ENCODE data around the gene EME2.

The EME2 gene

GRCh38 chr16:1810106-1810505 lies 37.5 kb downstream of the EME2 start:
- Histone ChIP-seq H4K91ac (ENCODE audit: low read length) (peak overlapping the region; percentile 10), H2BK12ac (ENCODE audit: low read length in 2 of 2) (no peak overlapping the region)

GRCh38 chr16:1810536-1810935 lies 37.9 kb downstream of the EME2 start:
- Histone ChIP-seq H3K23ac (ENCODE audit: low read length in 2 of 2) (no peak overlapping the region), H3K79me1 (replicated peaks; ENCODE audit: low read length, poor library complexity, severe bottlenecking) (peaks cover 22% of the 10 kb centered on the region), H2BK5ac (ENCODE audit: low read depth, low read length, poor library complexity, severe bottlenecking) (no peak overlapping the region), H2AK5ac (ENCODE audit: low read length, severe bottlenecking) (no peak overlapping the region), H3K4me3 (ENCODE audit: insufficient read depth in 1 of 2, low read depth in 1 of 2, low read length in 2 of 2) (no peak overlapping the region), H4K91ac (ENCODE audit: low read length) (no peak overlapping the region), H2BK12ac (ENCODE audit: low read length in 2 of 2) (no peak overlapping the region), H2BK120ac (ENCODE audit: low read depth, low read length) (no peak overlapping the region), H3K4me2 (ENCODE audit: low read length, poor library complexity, severe bottlenecking) (no peak overlapping the region), H3K14ac (ENCODE audit: low read length in 2 of 2) (no peak overlapping the region), H2AFZ (ENCODE audit: low read depth, low read length) (no peak overlapping the region), H3K36me3 (ENCODE audit: control insufficient read depth in 1 of 2, insufficient read depth in 2 of 2, low read depth in 1 of 2, low read length in 2 of 2) (peaks cover 43 to 49% of the 10 kb centered on the region in 2 experiments), H3K9ac (ENCODE audit: low read length) (no peak overlapping the region), H3K9me3 (ENCODE audit: control insufficient read depth, low read length) (no peaks in the 10 kb centered on the region), H3K27me3 (ENCODE audit: control insufficient read depth in 1 of 2, insufficient read depth in 1 of 2, low read length in 2 of 2) (no peaks in the 10 kb centered on the region), H3K27ac (ENCODE audit: low read length, poor library complexity, severe bottlenecking) (no peak overlapping the region), H3K18ac (ENCODE audit: low read depth in 1 of 2, low read length in 2 of 2) (no peak overlapping the region), H4K8ac (ENCODE audit: low read length) (no peak overlapping the region), H3K4ac (ENCODE audit: low read depth in 1 of 2, low read length in 2 of 2) (no peak overlapping the region), H3K4me1 (ENCODE audit: control insufficient read depth, insufficient read depth, low read depth, low read length) (peaks cover 7% of the 10 kb centered on the region), H2BK15ac (ENCODE audit: low read depth, poor library complexity, severe bottlenecking) (no peak overlapping the region)
- WGBS, result 95% methylated on average over 16 of the region's 16 CpGs
- no peak for DNase-seq

More at GRCh38 chr16:1810106-1810505, 37.5 kb downstream of the EME2 start:
- Histone ChIP-seq H4K8ac (ENCODE audit: low read length) (no peak overlapping the region), H3K4ac (ENCODE audit: low read depth in 1 of 2, low read length in 2 of 2) (no peak overlapping the region), H2BK15ac (ENCODE audit: low read depth, poor library complexity, severe bottlenecking) (no peak overlapping the region), H2BK120ac (ENCODE audit: low read depth, low read length) (no peak overlapping the region), H3K18ac (ENCODE audit: low read depth in 1 of 2, low read length in 2 of 2) (no peak overlapping the region), H3K9me3 (ENCODE audit: control insufficient read depth, low read length) (no peaks in the 10 kb centered on the region), H2BK5ac (ENCODE audit: low read depth, low read length, poor library complexity, severe bottlenecking) (no peak overlapping the region), H2AFZ (ENCODE audit: low read depth, low read length) (no peak overlapping the region), H3K36me3 (ENCODE audit: control insufficient read depth in 1 of 2, insufficient read depth in 2 of 2, low read depth in 1 of 2, low read length in 2 of 2) (peaks cover 42 to 46% of the 10 kb centered on the region in 2 experiments), H2AK5ac (ENCODE audit: low read length, severe bottlenecking) (no peak overlapping the region), H3K27me3 (ENCODE audit: control insufficient read depth in 1 of 2, insufficient read depth in 1 of 2, low read length in 2 of 2) (no peaks in the 10 kb centered on the region), H3K79me1 (replicated peaks; ENCODE audit: low read length, poor library complexity, severe bottlenecking) (peaks cover 19% of the 10 kb centered on the region), H3K4me2 (ENCODE audit: low read length, poor library complexity, severe bottlenecking) (no peak overlapping the region), H3K14ac (ENCODE audit: low read length in 2 of 2) (no peak overlapping the region), H3K4me3 (ENCODE audit: insufficient read depth in 1 of 2, low read depth in 1 of 2, low read length in 2 of 2) (no peak overlapping the region), H3K4me1 (ENCODE audit: control insufficient read depth, insufficient read depth, low read depth, low read length) (peaks cover 7% of the 10 kb centered on the region), H3K23ac (ENCODE audit: low read length in 2 of 2) (no peak overlapping the region), H3K9ac (ENCODE audit: low read length) (no peak overlapping the region), H3K27ac (ENCODE audit: low read length, poor library complexity, severe bottlenecking) (no peak overlapping the region)
- 97% methylated on average over 16 of the region's 16 CpGs for WGBS
- DNase-seq, result no peak

- Histone ChIP-seq H3K36me3 (ENCODE audit: control insufficient read depth in 1 of 2, insufficient read depth in 2 of 2, low read depth in 1 of 2, low read length in 2 of 2) (peaks cover 45 to 55% of the 10 kb centered on the region in 2 experiments), H3K27me3 (ENCODE audit: control insufficient read depth in 1 of 2, insufficient read depth in 1 of 2, low read length in 2 of 2) (no peaks in the 10 kb centered on the region), H2BK5ac (ENCODE audit: low read depth, low read length, poor library complexity, severe bottlenecking) (no peak overlapping the region), H3K14ac (ENCODE audit: low read length in 2 of 2) (no peak overlapping the region), H2BK15ac (ENCODE audit: low read depth, poor library complexity, severe bottlenecking) (no peak overlapping the region), H4K8ac (ENCODE audit: low read length) (no peak overlapping the region), H3K27ac (ENCODE audit: low read length, poor library complexity, severe bottlenecking) (no peak overlapping the region), H3K4me1 (ENCODE audit: control insufficient read depth, insufficient read depth, low read depth, low read length) (peaks cover 7% of the 10 kb centered on the region), H2AK5ac (ENCODE audit: low read length, severe bottlenecking) (no peak overlapping the region), H3K23ac (ENCODE audit: low read length in 2 of 2) (no peak overlapping the region), H3K79me1 (replicated peaks; ENCODE audit: low read length, poor library complexity, severe bottlenecking) (peaks cover 26% of the 10 kb centered on the region), H3K18ac (ENCODE audit: low read depth in 1 of 2, low read length in 2 of 2) (no peak overlapping the region), H2BK120ac (ENCODE audit: low read depth, low read length) (no peak overlapping the region), H3K9ac (ENCODE audit: low read length) (no peak overlapping the region), H3K9me3 (ENCODE audit: control insufficient read depth, low read length) (no peaks in the 10 kb centered on the region), H3K4ac (ENCODE audit: low read depth in 1 of 2, low read length in 2 of 2) (no peak overlapping the region), H3K4me3 (ENCODE audit: insufficient read depth in 1 of 2, low read depth in 1 of 2, low read length in 2 of 2) (no peak overlapping the region), H2AFZ (ENCODE audit: low read depth, low read length) (no peak overlapping the region), H4K91ac (ENCODE audit: low read length) (peak overlapping the region; percentile 3), H3K4me2 (ENCODE audit: low read length, poor library complexity, severe bottlenecking) (no peak overlapping the region), H2BK12ac (ENCODE audit: low read length in 2 of 2) (no peak overlapping the region)
- DNase-seq, result peak; percentile 77
- 53% methylated on average over 14 of the region's 17 CpGs for WGBS
Measured at GRCh38 chr16:1812732-1813163, 40.1 kb downstream of the EME2 start.

DNA sequence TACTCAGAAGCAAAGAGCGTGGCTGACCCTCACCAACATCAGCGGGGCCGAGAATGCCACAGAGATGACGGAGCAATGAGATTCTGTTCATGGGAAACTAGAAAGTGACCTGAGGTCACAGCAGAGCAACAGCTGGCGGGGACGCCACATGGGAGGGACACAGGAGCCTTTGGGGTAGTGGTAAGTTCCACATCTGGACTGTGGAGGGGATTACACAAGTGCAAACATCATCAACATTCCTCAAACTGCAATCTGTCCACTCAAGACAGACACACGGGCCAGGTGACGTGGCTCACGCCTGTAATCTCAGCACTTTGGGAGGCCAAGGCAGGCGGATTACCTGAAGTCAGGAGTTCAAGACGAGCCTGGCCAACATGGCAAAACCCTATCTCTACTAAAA lies 42.9 kb downstream of the EME2 start:
- Histone ChIP-seq H3K14ac (ENCODE audit: low read length in 2 of 2) (no peak overlapping the region), H3K27ac (ENCODE audit: low read length, poor library complexity, severe bottlenecking) (no peak overlapping the region), H4K91ac (ENCODE audit: low read length) (no peak overlapping the region), H3K23ac (ENCODE audit: low read length in 2 of 2) (no peak overlapping the region), H3K18ac (ENCODE audit: low read depth in 1 of 2, low read length in 2 of 2) (no peak overlapping the region), H2BK12ac (ENCODE audit: low read length in 2 of 2) (no peak overlapping the region), H2BK120ac (ENCODE audit: low read depth, low read length) (no peak overlapping the region), H4K8ac (ENCODE audit: low read length) (no peak overlapping the region), H3K27me3 (ENCODE audit: control insufficient read depth in 1 of 2, insufficient read depth in 1 of 2, low read length in 2 of 2) (no peaks in the 10 kb centered on the region), H3K4ac (ENCODE audit: low read depth in 1 of 2, low read length in 2 of 2) (no peak overlapping the region), H3K36me3 (ENCODE audit: control insufficient read depth in 1 of 2, insufficient read depth in 2 of 2, low read depth in 1 of 2, low read length in 2 of 2) (peaks cover 31 to 58% of the 10 kb centered on the region in 2 experiments), H2BK15ac (ENCODE audit: low read depth, poor library complexity, severe bottlenecking) (no peak overlapping the region), H3K79me1 (replicated peaks; ENCODE audit: low read length, poor library complexity, severe bottlenecking) (peaks cover 26% of the 10 kb centered on the region), H3K4me1 (ENCODE audit: control insufficient read depth, insufficient read depth, low read depth, low read length) (peaks cover 6% of the 10 kb centered on the region), H3K4me2 (ENCODE audit: low read length, poor library complexity, severe bottlenecking) (no peak overlapping the region), H2AK5ac (ENCODE audit: low read length, severe bottlenecking) (no peak overlapping the region), H2AFZ (ENCODE audit: low read depth, low read length) (no peak overlapping the region), H3K9me3 (ENCODE audit: control insufficient read depth, low read length) (no peaks in the 10 kb centered on the region), H3K9ac (ENCODE audit: low read length) (no peak overlapping the region), H2BK5ac (ENCODE audit: low read depth, low read length, poor library complexity, severe bottlenecking) (no peak overlapping the region), H3K4me3 (ENCODE audit: insufficient read depth in 1 of 2, low read depth in 1 of 2, low read length in 2 of 2) (no peak overlapping the region)
- DNase-seq, result peak; percentile 79
- 81% methylated on average over 10 of the region's 11 CpGs for WGBS
